C4-2B (cell line): ENCODE measurements around the gene MINDY4B.

Experiments used
- ZFX ChIP-seq: fragments of 450-650 bp; IDR thresholded peaks from 2 replicates; pipeline ENCODE4 v1.6.1; 2017
- TF ChIP-seq, protein P1 (sequence below): fragments of 450-650 bp; conservative IDR thresholded peaks from 2 replicates; pipeline ENCODE4 v1.5.1; 2017; ENCODE audit warnings: mild to moderate bottlenecking

DNA sequence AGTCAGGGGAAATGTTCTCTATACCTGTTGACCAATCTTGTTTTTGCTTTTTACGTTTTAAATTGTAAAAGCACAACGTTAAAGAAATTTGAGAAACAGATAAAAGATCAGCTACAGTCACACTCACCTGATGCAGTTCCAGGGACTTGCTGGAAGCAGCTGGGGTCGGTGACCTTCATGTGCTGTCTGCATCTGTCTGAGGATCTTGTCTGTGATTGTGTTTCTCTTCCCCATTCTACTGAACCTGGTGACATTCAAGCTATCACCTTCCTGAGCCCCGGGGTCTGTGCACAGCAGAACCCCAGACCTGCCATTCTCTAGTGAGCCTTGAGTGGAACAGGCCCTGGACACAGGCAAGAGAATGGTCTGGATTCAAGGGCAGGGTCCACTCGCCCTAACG is 75.8 kb downstream of the MINDY4B start:
- TF ChIP-seq, protein P1, sequence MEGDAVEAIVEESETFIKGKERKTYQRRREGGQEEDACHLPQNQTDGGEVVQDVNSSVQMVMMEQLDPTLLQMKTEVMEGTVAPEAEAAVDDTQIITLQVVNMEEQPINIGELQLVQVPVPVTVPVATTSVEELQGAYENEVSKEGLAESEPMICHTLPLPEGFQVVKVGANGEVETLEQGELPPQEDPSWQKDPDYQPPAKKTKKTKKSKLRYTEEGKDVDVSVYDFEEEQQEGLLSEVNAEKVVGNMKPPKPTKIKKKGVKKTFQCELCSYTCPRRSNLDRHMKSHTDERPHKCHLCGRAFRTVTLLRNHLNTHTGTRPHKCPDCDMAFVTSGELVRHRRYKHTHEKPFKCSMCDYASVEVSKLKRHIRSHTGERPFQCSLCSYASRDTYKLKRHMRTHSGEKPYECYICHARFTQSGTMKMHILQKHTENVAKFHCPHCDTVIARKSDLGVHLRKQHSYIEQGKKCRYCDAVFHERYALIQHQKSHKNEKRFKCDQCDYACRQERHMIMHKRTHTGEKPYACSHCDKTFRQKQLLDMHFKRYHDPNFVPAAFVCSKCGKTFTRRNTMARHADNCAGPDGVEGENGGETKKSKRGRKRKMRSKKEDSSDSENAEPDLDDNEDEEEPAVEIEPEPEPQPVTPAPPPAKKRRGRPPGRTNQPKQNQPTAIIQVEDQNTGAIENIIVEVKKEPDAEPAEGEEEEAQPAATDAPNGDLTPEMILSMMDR, result no peak
- no peak for TF ChIP-seq ZFX
